OCI-LY1 (cell line): ENCODE data around the gene ADD1.
"Not testable (repeated sequence)": the region's sequence is repeated elsewhere in the genome, so short reads cannot be mapped to it uniquely, and the experiment has no call there.

Experiments
- H2AFZ ChIP-seq: fragments of 200-600 bp; sonication (generic), shearing (Covaris generic); 2 replicates; pipeline ENCODE4 v1.6.0; 2014; ENCODE audit warnings: antibody characterized with exemption, mild to moderate bottlenecking, low read length
- H3F3A ChIP-seq: fragments of 200-600 bp; sonication (generic), shearing (Covaris generic); 2 replicates; pipeline ENCODE4 v1.6.0; 2014; ENCODE audit warnings: mild to moderate bottlenecking, antibody characterized with exemption, low read length, moderate library complexity; ENCODE audit not compliant: insufficient read depth
- H3K27ac ChIP-seq: fragments of 200-600 bp; sonication (generic); 2 replicates; pipeline ENCODE4 v1.5.1; 2014; ENCODE audit warnings: low read length, mixed run types, mild to moderate bottlenecking, low read depth; ENCODE audit not compliant: poor library complexity, severe bottlenecking
- H3K27me3 ChIP-seq: fragments of 200-600 bp; sonication (generic); 2 replicates; pipeline ENCODE4 v1.6.0; 2014; ENCODE audit warnings: antibody characterized with exemption, mild to moderate bottlenecking, low read length, moderate library complexity; ENCODE audit not compliant: insufficient read depth
- H3K36me3 ChIP-seq: fragments of 200-600 bp; sonication (generic); 2 replicates; pipeline ENCODE4 v1.6.1; 2014; ENCODE audit warnings: mild to moderate bottlenecking, antibody characterized with exemption, low read length, moderate library complexity, mixed read lengths; ENCODE audit not compliant: insufficient read depth
- H3K4me1 ChIP-seq: fragments of 200-600 bp; sonication (generic); 2 replicates; pipeline ENCODE4 v1.5.1; 2014; ENCODE audit warnings: mild to moderate bottlenecking, low read length, moderate library complexity; ENCODE audit not compliant: insufficient read depth, severe bottlenecking
- H3K4me2 ChIP-seq: fragments of 200-600 bp; sonication (generic), shearing (Covaris generic); 2 replicates; pipeline ENCODE4 v1.6.1; 2014; ENCODE audit warnings: low read length
- H3K4me3 ChIP-seq: fragments of 200-600 bp; sonication (generic); 2 replicates; pipeline ENCODE4 v1.5.1; 2014; ENCODE audit warnings: low read length, low read depth, mild to moderate bottlenecking, mixed read lengths; ENCODE audit not compliant: poor library complexity, severe bottlenecking
- H3K79me2 ChIP-seq: fragments of 200-600 bp; shearing (Covaris generic); 2 replicates; pipeline ENCODE4 v1.6.1; 2016; ENCODE audit warnings: mixed run types, low read length, mixed read lengths; ENCODE audit not compliant: insufficient read depth
- H3K9ac ChIP-seq: fragments of 200-600 bp; sonication (generic), shearing (Covaris generic); 2 replicates; pipeline ENCODE4 v1.6.1; 2014; ENCODE audit warnings: mild to moderate bottlenecking, low read length, mixed read lengths
- H3K9me2 ChIP-seq: fragments of 200-600 bp; sonication (generic), shearing (Covaris generic); 2 replicates; pipeline ENCODE4 v1.6.1; 2014; ENCODE audit warnings: low read depth, mild to moderate bottlenecking, low read length, mixed read lengths
- H3K9me3 ChIP-seq: fragments of 200-600 bp; shearing (Covaris generic); 2 replicates; pipeline ENCODE4 v1.6.1; 2014; ENCODE audit warnings: low read length, mixed read lengths
- H4K20me1 ChIP-seq: fragments of 200-600 bp; sonication (generic), shearing (Covaris generic); 2 replicates; pipeline ENCODE4 v1.6.0; 2016; ENCODE audit warnings: mild to moderate bottlenecking, low read length; ENCODE audit not compliant: insufficient read depth
- CTCF ChIP-seq: fragments of 200-600 bp; sonication (generic), shearing (Covaris generic); IDR thresholded peaks from 2 replicates; pipeline ENCODE4 v1.5.1; 2017; ENCODE audit warnings: mild to moderate bottlenecking, antibody characterized with exemption, low read length, moderate library complexity, mixed read lengths
- EZH2 ChIP-seq: fragments of 200-600 bp; sonication (generic), shearing (Covaris generic); IDR thresholded peaks from 2 replicates; pipeline ENCODE4 v1.8.0; 2017; ENCODE audit warnings: borderline replicate concordance, mixed run types, mild to moderate bottlenecking, antibody characterized with exemption, low read length, moderate library complexity, mixed read lengths

Gene ADD1

GRCh38 chr4:2915789-2916188 lies 72.1 kb downstream of the ADD1 start:
- Histone ChIP-seq H3F3A (no peaks in the 10 kb centered on the region), H3K9ac (no peak overlapping the region), H3K9me2 (no peaks in the 10 kb centered on the region), H3K4me2 (no peak overlapping the region), H2AFZ (no peak overlapping the region), H3K4me3 (no peak overlapping the region), H3K36me3 (no peaks in the 10 kb centered on the region), H3K4me1 (no peaks in the 10 kb centered on the region), H3K27me3 (no peaks in the 10 kb centered on the region), H3K27ac (no peak overlapping the region), H4K20me1 (no peaks in the 10 kb centered on the region), H3K9me3 (no peaks in the 10 kb centered on the region), H3K79me2 (no peaks in the 10 kb centered on the region)
- TF ChIP-seq CTCF (no peak), EZH2 (no peak)

DNA sequence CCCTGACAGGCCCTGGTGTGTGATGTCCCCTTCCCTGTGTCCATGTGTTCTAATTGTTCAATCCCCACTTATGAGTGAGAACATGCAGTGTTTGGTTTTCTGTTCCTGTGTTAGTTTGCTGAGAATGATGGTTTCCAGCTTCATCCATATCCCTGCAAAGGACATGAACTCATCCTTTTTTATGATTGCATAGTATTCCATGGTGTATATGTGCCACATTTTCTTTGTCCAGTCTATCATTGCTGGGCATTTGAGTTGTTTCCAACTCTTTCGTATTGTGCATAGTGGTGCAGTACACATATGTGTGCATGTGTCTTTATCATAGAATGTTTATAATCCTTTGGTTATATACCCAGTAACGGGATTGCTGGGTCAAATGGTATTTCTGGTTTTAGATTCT lies 73.1 kb downstream of the ADD1 start:
- H3K36me3 ChIP-seq, result not testable (repeated sequence)

DNA sequence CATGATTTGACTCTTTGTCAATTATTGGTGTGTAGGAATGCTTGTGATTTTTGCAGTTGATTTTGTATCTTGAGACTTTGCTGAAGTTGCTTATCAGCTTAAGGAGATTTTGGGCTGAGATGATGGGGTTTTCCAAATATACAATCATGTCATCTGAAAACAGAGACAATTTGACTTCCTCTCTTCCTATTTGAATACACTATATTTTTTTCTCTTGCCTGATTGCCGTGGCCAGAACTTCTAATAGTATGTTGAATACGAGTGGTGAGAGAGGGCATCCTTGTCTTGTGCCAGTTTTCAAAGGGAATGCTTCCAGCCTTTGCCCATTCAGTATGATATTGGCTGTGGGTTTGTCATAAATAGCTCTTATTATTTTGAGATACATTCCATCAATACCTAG lies 74.7 kb downstream of the ADD1 start:
- H3K27me3 ChIP-seq, H2AFZ ChIP-seq, H3K79me2 ChIP-seq, H3K4me3 ChIP-seq, H3K36me3 ChIP-seq, H3K9ac ChIP-seq, H3K4me2 ChIP-seq, H3K9me2 ChIP-seq, H3K27ac ChIP-seq, H4K20me1 ChIP-seq, H3F3A ChIP-seq, H3K9me3 ChIP-seq: not testable (repeated sequence)
- peaks cover 12% of the 10 kb centered on the region for H3K4me1 ChIP-seq

More for the DNA sequence above, 73.1 kb downstream of the ADD1 start:
- H4K20me1 ChIP-seq, H3K4me1 ChIP-seq, H3K79me2 ChIP-seq, H3K9me2 ChIP-seq, H3K27ac ChIP-seq, H2AFZ ChIP-seq, H3K27me3 ChIP-seq, H3K9me3 ChIP-seq, H3F3A ChIP-seq, H3K9ac ChIP-seq, H3K4me3 ChIP-seq, H3K4me2 ChIP-seq: not testable (repeated sequence)

GRCh38 chr4:2918714-2919113 lies 75.1 kb downstream of the ADD1 start:
- not testable (repeated sequence) for H3K79me2 ChIP-seq, H3K4me2 ChIP-seq, H3K36me3 ChIP-seq

GRCh38 chr4:2922453-2923101 lies 78.9 kb downstream of the ADD1 start:
- H3K4me3 ChIP-seq, H3K27ac ChIP-seq, H4K20me1 ChIP-seq, H3K9ac ChIP-seq, H3F3A ChIP-seq, H3K9me3 ChIP-seq, H2AFZ ChIP-seq, H3K79me2 ChIP-seq, H3K36me3 ChIP-seq, H3K9me2 ChIP-seq, H3K4me2 ChIP-seq, H3K27me3 ChIP-seq: not testable (repeated sequence)
- peaks cover 12% of the 10 kb centered on the region for H3K4me1 ChIP-seq

More at GRCh38 chr4:2918714-2919113, 75.1 kb downstream of the ADD1 start:
- not testable (repeated sequence) for H3K27ac ChIP-seq, H3K4me3 ChIP-seq, H3K9me3 ChIP-seq, H3K27me3 ChIP-seq, H3F3A ChIP-seq, H3K9me2 ChIP-seq, H2AFZ ChIP-seq, H4K20me1 ChIP-seq, H3K9ac ChIP-seq
- H3K4me1 ChIP-seq, result peaks cover 12% of the 10 kb centered on the region
